ENCODE results near the gene NNMT. TPM values are rescaled to one million over a fixed set of nuclear protein-coding genes. Genes with fewer than 3 reads are reported as not detected.

The NNMT gene
- total RNA-seq, 4 donors from 2014 or later: 712 to 1,460 (median 1,382) TPM

DNA sequence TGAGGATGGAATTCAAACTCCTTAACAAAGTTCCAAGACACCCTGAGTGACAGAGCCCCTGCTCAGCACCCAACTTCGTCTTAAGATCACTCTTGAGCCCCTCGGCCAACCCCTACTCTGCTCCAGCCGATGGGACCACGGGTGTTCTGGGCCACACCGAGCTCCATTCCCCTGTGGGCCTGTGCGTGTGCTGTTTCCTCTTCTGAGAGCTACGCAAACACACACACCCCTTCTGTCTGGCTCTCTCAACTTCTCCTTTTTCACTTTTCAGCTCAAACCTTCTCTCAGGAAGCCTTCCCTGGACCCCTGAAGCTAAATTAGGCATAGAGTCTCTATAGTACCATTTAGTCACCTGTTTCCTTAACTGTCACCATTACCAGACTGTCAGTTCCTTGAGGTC is 37.5 kb upstream of the NNMT start:
- DNase-seq (ENCODE audit: low spot score) (no peak), ATAC-seq (ENCODE audit: low FRiP score) (no peak)
- TF ChIP-seq CTCF (IDR thresholded peaks at IDR 0.05): no peak

- ATAC-seq (ENCODE audit: low FRiP score) (no peak), DNase-seq (ENCODE audit: low spot score) (no peak)
- TF ChIP-seq CTCF (IDR thresholded peaks at IDR 0.05): no peak
Measured at GRCh38 chr11:114259124-114259526, 37.1 kb upstream of the NNMT start.

GRCh38 chr11:114259551-114259983 is 36.6 kb upstream of the NNMT start:
- no peak for ATAC-seq (ENCODE audit: low FRiP score)
- no peak for DNase-seq (ENCODE audit: low spot score)
- TF ChIP-seq CTCF (IDR thresholded peaks at IDR 0.05): no peak

GRCh38 chr11:114260077-114260476 is 36.1 kb upstream of the NNMT start:
- ATAC-seq (ENCODE audit: low FRiP score): no peak
- TF ChIP-seq CTCF (IDR thresholded peaks at IDR 0.05): no peak

GRCh38 chr11:114260483-114260882 is 35.7 kb upstream of the NNMT start:
- no peak for ATAC-seq (ENCODE audit: low FRiP score)
- no peak for DNase-seq (ENCODE audit: low spot score)
- TF ChIP-seq CTCF (IDR thresholded peaks at IDR 0.05): no peak

More at GRCh38 chr11:114260077-114260476, 36.1 kb upstream of the NNMT start:
- no peak for DNase-seq (ENCODE audit: low spot score)

DNA sequence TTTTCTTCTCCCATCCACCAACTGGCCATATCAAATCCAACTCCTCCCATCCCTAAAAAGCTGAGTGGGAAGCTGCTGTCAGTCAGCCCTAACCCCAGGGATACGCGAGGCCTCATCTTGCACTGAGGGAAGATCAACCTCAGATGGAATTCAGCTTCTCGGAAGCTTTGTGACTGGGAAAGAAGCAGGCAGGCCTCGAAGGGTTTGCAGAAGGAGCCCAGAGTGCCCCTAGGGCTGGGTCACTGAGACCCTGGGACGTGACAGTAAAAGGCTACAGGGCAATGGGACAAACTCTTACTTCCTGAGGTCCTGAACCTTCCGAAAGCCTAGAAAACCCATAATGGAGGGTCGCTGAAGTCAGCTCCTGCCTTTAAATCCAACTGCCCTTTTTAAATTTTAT is 34.4 kb upstream of the NNMT start:
- ATAC-seq (ENCODE audit: low FRiP score) (no peak), DNase-seq (ENCODE audit: low spot score) (no peak)
- no peak for TF ChIP-seq CTCF (IDR thresholded peaks at IDR 0.05)

- ATAC-seq (ENCODE audit: low FRiP score) (peak; percentile 31), DNase-seq (ENCODE audit: low spot score) (no peak)
- TF ChIP-seq CTCF (IDR thresholded peaks at IDR 0.05): no peak
Measured at GRCh38 chr11:114262681-114263512, 33.3 kb upstream of the NNMT start.
